ENCODE data around the gene TBL3.
A peak's percentile ranks its signal among the peaks of the same experiment; 100 is the strongest.

TBL3 gene

GRCh38 chr16:1965396-1966001, 6.4 kb upstream of the TBL3 start:
- no peak for DNase-seq

- no peak for DNase-seq
These were observed 5.4 kb upstream of the TBL3 start, which contains the start of gene RNF151 for GRCh38 chr16:1966460-1966859. Gene RNF151 (plus strand): TSS chr16:1966856. CDS start chr16:1966882, 26 bp downstream.

- no peak for DNase-seq
These were observed 3.5 kb upstream of the TBL3 start for GRCh38 chr16:1968146-1968953.

GRCh38 chr16:1972490-1972877, 631 bp downstream of the TBL3 start:
- no peak for DNase-seq

- no peak for DNase-seq
These were observed 1.8 kb downstream of the TBL3 start for GRCh38 chr16:1973461-1974156.

- no peak for DNase-seq
These were observed 2.6 kb downstream of the TBL3 start for GRCh38 chr16:1974157-1975070.

- no peak for DNase-seq
These were observed 3.8 kb downstream of the TBL3 start for GRCh38 chr16:1975432-1976215.

GRCh38 chr16:1976216-1976520, 4.3 kb downstream of the TBL3 start:
- no peak for DNase-seq

- no peak for DNase-seq
These were observed 5.4 kb downstream of the TBL3 start for GRCh38 chr16:1976951-1977874.

GRCh38 chr16:1977875-1978268, 6.0 kb downstream of the TBL3 start:
- DNase-seq = no peak

GRCh38 chr16:1978476-1979120, 6.7 kb downstream of the TBL3 start:
- no peak for DNase-seq

- DNase-seq = no peak
These were observed 7.6 kb downstream of the TBL3 start for GRCh38 chr16:1979271-1980029.

- no peak for DNase-seq
These were observed 8.3 kb downstream of the TBL3 start for GRCh38 chr16:1980030-1980769.

GRCh38 chr16:1980770-1981087, 8.9 kb downstream of the TBL3 start:
- no peak for DNase-seq

- no peak for DNase-seq
These were observed 9.6 kb downstream of the TBL3 start, which contains the start of gene NOXO1 for GRCh38 chr16:1981398-1981836. Gene NOXO1 (minus strand): TSS chr16:1981469. CDS start chr16:1981179, 290 bp downstream.

GRCh38 chr16:1982013-1982433, 10.2 kb downstream of the TBL3 start:
- peak; percentile 47 to 50 for DNase-seq

GRCh38 chr16:1982991-1983543, 11.2 kb downstream of the TBL3 start:
- no peak for DNase-seq

- peak; percentile 89 to 94 for DNase-seq
These were observed 11.9 kb downstream of the TBL3 start, which contains the start of gene GFER for GRCh38 chr16:1983544-1984346. Gene GFER (plus strand): TSS chr16:1984193. CDS start chr16:1984219, 26 bp downstream.
